SU-DHL-6 (cell line): Measurements from ENCODE around the gene MAP3K4.

Experiments used
- CTCF ChIP-seq: fragments of 200-600 bp; sonication (generic); IDR thresholded peaks from one replicate; pipeline ENCODE4 v1.5.1; 2017; ENCODE audit warnings: antibody characterized with exemption, mild to moderate bottlenecking, low read length, moderate library complexity; ENCODE audit not compliant: insufficient read depth, poor library complexity, severe bottlenecking
- EZH2phosphoT487 ChIP-seq: fragments of 200-600 bp; sonication (generic), shearing (Covaris generic); conservative IDR thresholded peaks from 2 replicates; pipeline ENCODE4 v1.6.1; 2018; ENCODE audit warnings: mild to moderate bottlenecking, antibody characterized with exemption, low read length, moderate library complexity, mixed read lengths

GRCh38 chr6:161035981-161036263, 44.4 kb downstream of the MAP3K4 start:
- TF ChIP-seq CTCF, result no peak
- no peak for TF ChIP-seq EZH2phosphoT487
